HepG2 (cell line): ENCODE measurements around the gene RBAK. TPM values are rescaled to one million over a fixed set of nuclear protein-coding genes. Genes with fewer than 3 reads are reported as not detected.
A peak's percentile ranks its signal among the peaks of the same experiment; 100 is the strongest.

Experiments used
- ARID5B ChIP-seq: IDR thresholded peaks from 2 replicates; pipeline ENCODE4 v1.4.0; 2020; ENCODE audit warnings: mild to moderate bottlenecking, missing genetic modification reagents
- EEA1 ChIP-seq: sonication (generic); formaldehyde crosslinking; IDR thresholded peaks from 2 replicates; pipeline ENCODE4 v1.5.1; 2020; ENCODE audit warnings: mild to moderate bottlenecking, missing genetic modification reagents, borderline replicate concordance
- HCFC1 ChIP-seq: fragments of 150-350 bp; IDR thresholded peaks from 2 replicates; pipeline ENCODE4 v1.6.1; 2014; ENCODE audit warnings: low read depth, low read length
- HNF1B ChIP-seq: sonication (generic); formaldehyde crosslinking; IDR thresholded peaks from 2 replicates; pipeline ENCODE4 v1.5.1; 2020; ENCODE audit warnings: mild to moderate bottlenecking, moderate library complexity, missing genetic modification reagents
- MYPOP ChIP-seq: sonication (generic); formaldehyde crosslinking; IDR thresholded peaks from 2 replicates; pipeline ENCODE4 v1.8.1; 2023; ENCODE audit warnings: mild to moderate bottlenecking, moderate library complexity, missing genetic modification reagents
- ZNF407 ChIP-seq: sonication (generic); formaldehyde crosslinking; IDR thresholded peaks from one replicate; pipeline ENCODE4 v1.5.1; 2020; ENCODE audit warnings: mild to moderate bottlenecking, missing genetic modification reagents; ENCODE audit errors: not compliant biosample characterization
- ZNF710 ChIP-seq: sonication (generic); formaldehyde crosslinking; IDR thresholded peaks from 2 replicates; pipeline ENCODE4 v1.5.0; 2020; ENCODE audit warnings: mild to moderate bottlenecking, missing genetic modification reagents, borderline replicate concordance
- polyA plus RNA-seq, 8 experiments: library from polyadenylated mRNA; depleted of rRNA in 3 of 8; stranded (reverse) in 7 of 8; unstranded in 1 of 8; fragments of >200 nt; fragmentation: Illumina TruSeq in 4 of 8; extraction: Trizol in 4 of 8; gene quantifications; 2 replicates each; pipeline versions ENCODE4 v1.2.1 to v1.2.3, GENCODE V29; 2011 to 2016; ENCODE audit warnings: low read depth in 4 of 8, missing spikeins in 1 of 8, mixed read lengths in 1 of 8; ENCODE audit not compliant: insufficient read depth in 1 of 8
- total RNA-seq, 5 experiments: library from RNA; depleted of rRNA; stranded (reverse); fragments of >200 nt; fragmentation: Illumina TruSeq; extraction: Trizol; gene quantifications; 2 replicates each; pipeline ENCODE4 v1.2.3, GENCODE V29; 2016; ENCODE audit warnings: low read depth in 1 of 5

The RBAK gene
- total and polyA plus RNA-seq, 2 of the 13 experiments (the other 11 are each of a cell fraction or from before 2014, with no cell fraction given): 4.4 to 11.8 TPM

- TF ChIP-seq ARID5B (no peak), EEA1 (CRISPR knock-in tag) (peak; percentile 24; the same call in 1 of the 2 replicates), HCFC1 (peak; percentile 22; the same call in 1 of the 2 replicates), ZNF710 (CRISPR knock-in tag) (0 out of 2 replicates have a peak, but pooled peaks have one; percentile 53), MYPOP (CRISPR knock-in tag) (0 out of 2 replicates have a peak, but pooled peaks have one; percentile 41), HNF1B (0 out of 2 replicates have a peak, but pooled peaks have one; percentile 19), ZNF407 (CRISPR knock-in tag) (peak; percentile 22)
Measured at GRCh38 chr7:5045558-5046396, at the start of gene RBAK (continued).
